ENCODE measurements around the gene USP5. TPM values are rescaled to one million over a fixed set of nuclear protein-coding genes. Genes with fewer than 3 reads are reported as not detected.

The USP5 gene, protein sequence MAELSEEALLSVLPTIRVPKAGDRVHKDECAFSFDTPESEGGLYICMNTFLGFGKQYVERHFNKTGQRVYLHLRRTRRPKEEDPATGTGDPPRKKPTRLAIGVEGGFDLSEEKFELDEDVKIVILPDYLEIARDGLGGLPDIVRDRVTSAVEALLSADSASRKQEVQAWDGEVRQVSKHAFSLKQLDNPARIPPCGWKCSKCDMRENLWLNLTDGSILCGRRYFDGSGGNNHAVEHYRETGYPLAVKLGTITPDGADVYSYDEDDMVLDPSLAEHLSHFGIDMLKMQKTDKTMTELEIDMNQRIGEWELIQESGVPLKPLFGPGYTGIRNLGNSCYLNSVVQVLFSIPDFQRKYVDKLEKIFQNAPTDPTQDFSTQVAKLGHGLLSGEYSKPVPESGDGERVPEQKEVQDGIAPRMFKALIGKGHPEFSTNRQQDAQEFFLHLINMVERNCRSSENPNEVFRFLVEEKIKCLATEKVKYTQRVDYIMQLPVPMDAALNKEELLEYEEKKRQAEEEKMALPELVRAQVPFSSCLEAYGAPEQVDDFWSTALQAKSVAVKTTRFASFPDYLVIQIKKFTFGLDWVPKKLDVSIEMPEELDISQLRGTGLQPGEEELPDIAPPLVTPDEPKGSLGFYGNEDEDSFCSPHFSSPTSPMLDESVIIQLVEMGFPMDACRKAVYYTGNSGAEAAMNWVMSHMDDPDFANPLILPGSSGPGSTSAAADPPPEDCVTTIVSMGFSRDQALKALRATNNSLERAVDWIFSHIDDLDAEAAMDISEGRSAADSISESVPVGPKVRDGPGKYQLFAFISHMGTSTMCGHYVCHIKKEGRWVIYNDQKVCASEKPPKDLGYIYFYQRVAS
- polyA plus RNA-seq (2012; ENCODE audit: low read depth, missing spikeins) = 53.3 TPM

DNA sequence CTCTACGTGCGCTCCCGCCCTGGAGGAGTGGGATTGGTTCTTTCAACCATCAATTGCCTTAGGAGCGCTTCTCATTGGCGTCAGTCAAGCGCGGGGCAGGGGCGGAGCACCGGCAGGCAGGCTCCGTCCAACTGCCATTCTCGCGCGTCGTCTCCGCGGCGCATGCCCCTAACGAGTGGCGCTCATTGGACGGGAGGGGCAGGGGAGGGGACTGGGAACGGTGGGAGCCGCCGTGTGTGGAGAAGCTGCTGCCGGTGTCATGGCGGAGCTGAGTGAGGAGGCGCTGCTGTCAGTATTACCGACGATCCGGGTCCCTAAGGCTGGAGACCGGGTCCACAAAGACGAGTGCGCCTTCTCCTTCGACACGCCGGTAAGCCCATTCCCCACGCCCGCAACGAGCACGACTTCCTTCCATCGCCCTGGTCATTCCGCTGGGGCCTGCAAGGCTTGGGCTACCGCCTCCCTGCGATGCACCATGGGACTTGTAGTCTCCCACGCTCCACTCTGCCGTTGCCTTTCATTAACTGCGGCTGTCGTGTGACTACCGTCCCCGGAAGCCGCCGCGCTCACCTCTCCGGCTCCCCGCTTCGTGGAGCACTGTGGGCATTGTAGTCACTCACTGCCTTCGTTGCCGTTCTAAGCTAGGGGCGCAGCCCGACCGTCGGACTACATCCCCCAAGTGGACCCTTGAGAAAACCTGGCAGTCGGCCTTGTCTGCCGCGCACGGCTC is at the start of gene USP5:
Gene USP5, plus strand, starts transcription at position 230 of the 730 bp plus-strand sequence. Its CDS starts 30 bp downstream, at position 260.
- peak; percentile 92 for DNase-seq (ENCODE audit: insufficient read length, low spot score)
- TF ChIP-seq POLR2A (IDR thresholded peaks at IDR 0.05; ENCODE audit: low read depth, low read length) (peak; percentile 85), SPI1 (IDR thresholded peaks at IDR 0.05; ENCODE audit: low read depth, low read length) (peak; percentile 40), PAX5 (IDR thresholded peaks at IDR 0.05; ENCODE audit: insufficient read depth, low read length, severe bottlenecking) (no peak), TAF1 (IDR thresholded peaks at IDR 0.05; ENCODE audit: low read depth, low read length) (peak; percentile 75), POU2F2 (IDR thresholded peaks at IDR 0.05; ENCODE audit: low read depth, low read length) (no peak), POLR2AphosphoS5 (IDR thresholded peaks at IDR 0.05; ENCODE audit: low read depth, low read length) (peak; percentile 84)
- peak; percentile 100 for FAIRE-seq

GRCh38 chr12:6807170-6807569 is 44.8 kb upstream of the USP5 start:
- DNase-seq (ENCODE audit: insufficient read length, low spot score) (no peak), FAIRE-seq (no peak)
- TF ChIP-seq POLR2A (IDR thresholded peaks at IDR 0.05; ENCODE audit: low read depth, low read length) = no peak
- no peak for TF ChIP-seq SPI1 (IDR thresholded peaks at IDR 0.05; ENCODE audit: low read depth, low read length)
- no peak for TF ChIP-seq TAF1 (IDR thresholded peaks at IDR 0.05; ENCODE audit: low read depth, low read length)
- TF ChIP-seq POU2F2 (IDR thresholded peaks at IDR 0.05; ENCODE audit: low read depth, low read length) = no peak
- TF ChIP-seq PAX5 (IDR thresholded peaks at IDR 0.05; ENCODE audit: insufficient read depth, low read length, severe bottlenecking) = no peak
- TF ChIP-seq POLR2AphosphoS5 (IDR thresholded peaks at IDR 0.05; ENCODE audit: low read depth, low read length) = no peak

DNA sequence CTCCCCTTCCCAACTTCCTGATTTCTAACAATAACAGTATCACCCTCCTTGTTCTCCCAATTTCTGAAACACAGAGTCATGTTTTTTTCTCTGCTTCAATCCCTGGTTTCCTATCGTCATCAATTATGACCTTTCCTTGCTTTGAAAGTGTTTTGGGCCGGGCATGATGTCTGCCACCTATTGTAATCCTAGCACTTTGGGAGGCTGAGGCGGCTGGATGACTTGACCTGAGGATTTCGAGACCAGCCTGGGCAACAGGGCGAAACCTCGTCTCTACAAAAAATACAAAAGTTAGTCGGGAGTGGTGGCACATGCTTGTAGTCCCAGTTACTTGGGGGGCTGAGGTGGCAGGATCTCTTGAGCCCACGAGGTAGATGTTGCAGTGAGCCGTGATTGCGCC is 42.9 kb upstream of the USP5 start:
- FAIRE-seq (no peak), DNase-seq (ENCODE audit: insufficient read length, low spot score) (no peak)
- TF ChIP-seq POU2F2 (IDR thresholded peaks at IDR 0.05; ENCODE audit: low read depth, low read length) (no peak), SPI1 (IDR thresholded peaks at IDR 0.05; ENCODE audit: low read depth, low read length) (no peak), POLR2AphosphoS5 (IDR thresholded peaks at IDR 0.05; ENCODE audit: low read depth, low read length) (no peak), TAF1 (IDR thresholded peaks at IDR 0.05; ENCODE audit: low read depth, low read length) (no peak), PAX5 (IDR thresholded peaks at IDR 0.05; ENCODE audit: insufficient read depth, low read length, severe bottlenecking) (no peak), POLR2A (IDR thresholded peaks at IDR 0.05; ENCODE audit: low read depth, low read length) (no peak)

GRCh38 chr12:6810758-6811157 is 41.2 kb upstream of the USP5 start:
- DNase-seq (ENCODE audit: insufficient read length, low spot score) = no peak
- TF ChIP-seq PAX5 (IDR thresholded peaks at IDR 0.05; ENCODE audit: insufficient read depth, low read length, severe bottlenecking) (no peak), TAF1 (IDR thresholded peaks at IDR 0.05; ENCODE audit: low read depth, low read length) (no peak), POLR2A (IDR thresholded peaks at IDR 0.05; ENCODE audit: low read depth, low read length) (no peak), SPI1 (IDR thresholded peaks at IDR 0.05; ENCODE audit: low read depth, low read length) (no peak), POU2F2 (IDR thresholded peaks at IDR 0.05; ENCODE audit: low read depth, low read length) (no peak), POLR2AphosphoS5 (IDR thresholded peaks at IDR 0.05; ENCODE audit: low read depth, low read length) (no peak)
- no peak for FAIRE-seq

DNA sequence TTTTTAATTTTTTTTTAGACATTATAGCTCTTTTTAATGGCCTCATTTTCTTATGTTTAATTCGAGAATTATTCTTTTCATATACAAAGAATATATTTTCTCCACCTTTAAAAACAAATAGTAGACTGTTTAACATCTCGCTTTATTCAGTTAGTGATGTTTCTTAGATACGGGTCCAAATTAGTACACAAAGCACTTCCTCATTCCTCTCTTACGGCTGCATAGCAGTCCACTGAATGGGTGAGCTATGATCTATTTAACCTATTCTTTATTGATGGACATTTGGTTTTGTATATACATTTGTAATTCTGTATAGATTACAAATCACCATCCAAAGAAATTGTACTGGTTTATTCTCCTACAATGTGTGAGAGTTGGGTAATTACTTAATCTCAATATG is 38.6 kb upstream of the USP5 start:
- peak; percentile 66 for TF ChIP-seq SPI1 (IDR thresholded peaks at IDR 0.05; ENCODE audit: low read depth, low read length)
- TF ChIP-seq POLR2AphosphoS5 (IDR thresholded peaks at IDR 0.05; ENCODE audit: low read depth, low read length) = no peak
- DNase-seq (ENCODE audit: insufficient read length, low spot score) (no peak), FAIRE-seq (no peak)

DNA sequence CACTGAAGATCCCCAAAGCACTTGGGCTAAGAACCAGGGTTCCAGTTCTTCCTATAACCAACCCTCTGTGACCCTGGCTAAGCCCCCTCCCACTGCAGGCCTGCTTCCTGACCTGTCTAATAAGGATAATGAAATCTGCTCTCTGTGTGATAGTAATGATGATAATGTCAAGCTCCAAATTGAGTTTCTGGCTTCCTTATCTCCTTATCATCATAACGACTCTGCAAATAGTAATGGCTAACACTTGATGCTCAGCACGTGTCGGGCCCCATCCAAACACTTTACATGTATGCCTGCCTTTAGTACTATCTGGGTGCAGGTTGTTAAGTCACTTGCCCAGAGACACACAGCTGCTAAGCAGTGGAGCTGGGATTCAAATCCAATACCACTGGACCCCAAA is 35.4 kb upstream of the USP5 start:
- DNase-seq (ENCODE audit: insufficient read length, low spot score) (no peak), FAIRE-seq (no peak)
- no peak for TF ChIP-seq SPI1 (IDR thresholded peaks at IDR 0.05; ENCODE audit: low read depth, low read length)
- no peak for TF ChIP-seq PAX5 (IDR thresholded peaks at IDR 0.05; ENCODE audit: insufficient read depth, low read length, severe bottlenecking)
- TF ChIP-seq TAF1 (IDR thresholded peaks at IDR 0.05; ENCODE audit: low read depth, low read length) = no peak
- no peak for TF ChIP-seq POU2F2 (IDR thresholded peaks at IDR 0.05; ENCODE audit: low read depth, low read length)
- TF ChIP-seq POLR2AphosphoS5 (IDR thresholded peaks at IDR 0.05; ENCODE audit: low read depth, low read length) = no peak

DNA sequence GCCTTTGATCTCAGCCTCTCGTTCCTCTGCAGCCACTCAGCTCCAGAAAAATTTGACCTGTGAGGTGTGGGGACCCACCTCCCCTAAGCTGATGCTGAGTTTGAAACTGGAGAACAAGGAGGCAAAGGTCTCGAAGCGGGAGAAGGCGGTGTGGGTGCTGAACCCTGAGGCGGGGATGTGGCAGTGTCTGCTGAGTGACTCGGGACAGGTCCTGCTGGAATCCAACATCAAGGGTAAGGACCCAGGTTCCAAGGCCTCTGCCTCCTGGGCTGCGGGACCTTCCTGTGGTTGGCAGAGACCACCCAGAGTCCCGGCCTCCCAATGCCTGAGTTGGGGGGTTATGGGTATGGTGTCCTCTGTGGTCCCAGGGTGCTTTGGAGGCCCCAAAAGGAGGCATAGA is 34.9 kb upstream of the USP5 start:
- no peak for DNase-seq (ENCODE audit: insufficient read length, low spot score)
- TF ChIP-seq PAX5 (IDR thresholded peaks at IDR 0.05; ENCODE audit: insufficient read depth, low read length, severe bottlenecking) = no peak
- no peak for TF ChIP-seq POLR2AphosphoS5 (IDR thresholded peaks at IDR 0.05; ENCODE audit: low read depth, low read length)
- TF ChIP-seq SPI1 (IDR thresholded peaks at IDR 0.05; ENCODE audit: low read depth, low read length) = no peak
- no peak for TF ChIP-seq TAF1 (IDR thresholded peaks at IDR 0.05; ENCODE audit: low read depth, low read length)
- no peak for TF ChIP-seq POLR2A (IDR thresholded peaks at IDR 0.05; ENCODE audit: low read depth, low read length)
- no peak for TF ChIP-seq POU2F2 (IDR thresholded peaks at IDR 0.05; ENCODE audit: low read depth, low read length)
- FAIRE-seq = no peak

DNA sequence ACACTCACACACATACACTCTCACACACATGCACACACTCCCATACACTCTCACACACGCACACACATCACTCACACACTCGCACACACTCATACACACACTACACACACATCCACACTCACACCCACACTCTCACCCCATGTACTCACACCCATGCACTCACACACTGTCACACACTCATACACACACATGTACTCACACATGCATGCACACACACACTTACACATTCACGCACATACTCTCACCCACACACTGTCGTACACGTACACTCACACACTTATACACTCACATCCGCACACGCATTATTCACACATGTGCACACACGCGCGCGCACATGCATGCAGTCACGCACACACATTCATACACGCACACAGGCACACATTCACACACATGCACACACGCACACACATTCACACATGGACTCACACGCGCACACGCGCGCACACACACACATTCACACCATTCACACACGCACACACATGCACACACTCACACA is 34.2 kb upstream of the USP5 start:
- FAIRE-seq = peak; percentile 86
- DNase-seq (ENCODE audit: insufficient read length, low spot score) = no peak
- TF ChIP-seq POU2F2 (IDR thresholded peaks at IDR 0.05; ENCODE audit: low read depth, low read length) (peak; percentile 19; the same call in 1 of the 2 replicates), SPI1 (IDR thresholded peaks at IDR 0.05; ENCODE audit: low read depth, low read length) (no peak)

GRCh38 chr12:6818222-6818621 is 33.7 kb upstream of the USP5 start:
- DNase-seq (ENCODE audit: insufficient read length, low spot score) (no peak), FAIRE-seq (no peak)
- no peak for TF ChIP-seq PAX5 (IDR thresholded peaks at IDR 0.05; ENCODE audit: insufficient read depth, low read length, severe bottlenecking)
- TF ChIP-seq TAF1 (IDR thresholded peaks at IDR 0.05; ENCODE audit: low read depth, low read length) = no peak
- TF ChIP-seq POU2F2 (IDR thresholded peaks at IDR 0.05; ENCODE audit: low read depth, low read length) = no peak
- no peak for TF ChIP-seq SPI1 (IDR thresholded peaks at IDR 0.05; ENCODE audit: low read depth, low read length)
- TF ChIP-seq POLR2A (IDR thresholded peaks at IDR 0.05; ENCODE audit: low read depth, low read length) = no peak

Data from GM12891 (cell line).